HCT116 (cell line): ENCODE data around the gene RNF146. TPM values are rescaled to one million over a fixed set of nuclear protein-coding genes. Genes with fewer than 3 reads are reported as not detected.

ENCODE experiments used
- ATAC-seq: fragments of 200-7000 bp; cut with Tn5 transposase; 2 replicates; pipeline ENCODE4 v1.9.1; 2020; ENCODE audit warnings: mild to moderate bottlenecking, moderate library complexity
- BruUV-seq: library from RNA; stranded (reverse); fragments of 400-500 nt; replicated peaks from 2 replicates; lab custom pipeline; 2021; lab: Mats Ljungman, UMichigan
- CTCF ChIA-PET: fragments of 300-600 bp; sonication (Branson Sonifier 250); formaldehyde crosslinking; loops from one replicate; lab custom pipeline; 2021; ENCODE audit warnings: antibody characterized with exemption; lab: Charles Lee
- POLR2A ChIA-PET: fragments of 300-600, 350-600 bp; sonication (Branson Sonifier 250); formaldehyde crosslinking; loops from one replicate; lab custom pipeline; 2021; ENCODE audit warnings: antibody characterized with exemption; lab: Charles Lee
- RAD21 ChIA-PET, 2 experiments: fragments of 300-600 bp; sonication (Branson Sonifier 250); formaldehyde crosslinking; loops; one replicate each; lab custom pipeline; 2023; ENCODE audit warnings: low total read pairs in 2 of 2; ENCODE audit not compliant: uncharacterized antibody in 2 of 2, unreplicated experiment in 2 of 2, low non-redundant PET in 1 of 2; lab: Charles Lee
- DNase-seq: peaks from one replicate; pipeline ENCODE4 v3.0.0-alpha.2; 2010; ENCODE audit warnings: low read depth, low spot score
- H2AFZ ChIP-seq: fragments of 200-600 bp; shearing (Covaris generic), sonication (generic); 2 replicates; pipeline ENCODE4 v1.6.1; 2017; ENCODE audit warnings: low read depth, mixed run types, mixed read lengths, antibody characterized with exemption, low read length; ENCODE audit not compliant: poor library complexity, severe bottlenecking
- H3K27ac ChIP-seq: 2 replicates; pipeline ENCODE4 v1.5.1; 2012; ENCODE audit warnings: low read depth, low read length
- H3K27me3 ChIP-seq: fragments of 200-600 bp; sonication (generic); 2 replicates; pipeline ENCODE4 v1.6.1; 2016; ENCODE audit warnings: mixed run types, low read length, mixed read lengths; ENCODE audit not compliant: insufficient read depth
- H3K36me3 ChIP-seq, 2 experiments: fragments of 200-500 bp in 1 of 2; fragments of 200-600 bp in 1 of 2; sonication (Bioruptor generic) in 1 of 2; sonication (generic) in 1 of 2; 2 replicates each; pipeline versions ENCODE4 v1.5.1 to v1.6.1; 2014 to 2016; ENCODE audit warnings: low read length in 2 of 2, inconsistent platforms in 1 of 2, mixed read lengths in 1 of 2, mixed run types in 1 of 2; ENCODE audit not compliant: insufficient read depth in 2 of 2, control insufficient read depth in 1 of 2
- H3K4me1 ChIP-seq, 2 experiments: fragments of 200-600 bp in 1 of 2; sonication (generic) in 1 of 2; 2 replicates each; pipeline versions ENCODE4 v1.5.1 to v1.6.1; 2012 to 2017; ENCODE audit warnings: low read length in 2 of 2, inconsistent platforms in 1 of 2, mild to moderate bottlenecking in 1 of 2, mixed read lengths in 1 of 2, mixed run types in 1 of 2, moderate library complexity in 1 of 2; ENCODE audit not compliant: insufficient read depth in 2 of 2, control insufficient read depth in 1 of 2
- H3K4me2 ChIP-seq: fragments of 200-600 bp; sonication (generic); 2 replicates; pipeline ENCODE4 v1.6.1; 2017; ENCODE audit warnings: mixed run types, low read length, mixed read lengths
- H3K4me3 ChIP-seq, 2 experiments: fragments of 200-600 bp in 1 of 2; sonication (generic) in 1 of 2; replicated peaks in 1 of 2; 2 replicates each; pipeline ENCODE4 v1.5.1; 2011 to 2016; ENCODE audit warnings: low read length in 2 of 2, control low read depth in 1 of 2, low read depth in 1 of 2, mild to moderate bottlenecking in 1 of 2, mixed read lengths in 1 of 2, mixed run types in 1 of 2
- H3K79me2 ChIP-seq: fragments of 200-600 bp; sonication (generic); 2 replicates; pipeline ENCODE4 v1.6.1; 2017; ENCODE audit warnings: mild to moderate bottlenecking, mixed run types, low read length, moderate library complexity, mixed read lengths; ENCODE audit not compliant: insufficient read depth
- H3K9ac ChIP-seq: fragments of 200-600 bp; sonication (generic); 2 replicates; pipeline ENCODE4 v1.6.1; 2016; ENCODE audit warnings: low read length, mixed read lengths
- H3K9me2 ChIP-seq: fragments of 200-600 bp; sonication (generic), shearing (Covaris generic); 2 replicates; pipeline ENCODE4 v1.6.1; 2017; ENCODE audit warnings: mixed run types, mild to moderate bottlenecking, moderate library complexity; ENCODE audit not compliant: insufficient read depth
- H3K9me3 ChIP-seq, 2 experiments: fragments of 200-500 bp in 1 of 2; fragments of 200-600 bp in 1 of 2; sonication (Bioruptor generic) in 1 of 2; sonication (generic) in 1 of 2; 2 replicates each; pipeline ENCODE4 v1.6.1; 2014 to 2017; ENCODE audit warnings: low read length in 2 of 2, mixed read lengths in 2 of 2, inconsistent platforms in 1 of 2, low read depth in 1 of 2, mild to moderate bottlenecking in 1 of 2, mixed run types in 1 of 2, moderate library complexity in 1 of 2; ENCODE audit not compliant: control insufficient read depth in 1 of 2, insufficient read depth in 1 of 2
- H4K20me1 ChIP-seq: fragments of 200-600 bp; sonication (generic), shearing (Covaris generic); 2 replicates; pipeline ENCODE4 v1.6.1; 2017; ENCODE audit warnings: mixed run types, mild to moderate bottlenecking, moderate library complexity; ENCODE audit not compliant: insufficient read depth
- CEBPB ChIP-seq: IDR thresholded peaks from 2 replicates; pipeline ENCODE4 v1.6.1; 2012; ENCODE audit warnings: low read depth
- EGR1 ChIP-seq: IDR thresholded peaks from 2 replicates; pipeline ENCODE4 v1.6.1; 2012; ENCODE audit warnings: low read depth
- JUND ChIP-seq: IDR thresholded peaks from 2 replicates; pipeline ENCODE4 v1.6.1; 2012
- RAD21 ChIP-seq: IDR thresholded peaks from 2 replicates; pipeline ENCODE4 v1.6.1; 2012; ENCODE audit warnings: low read depth, mild to moderate bottlenecking
- TCF7L2 ChIP-seq: IDR thresholded peaks from 2 replicates; pipeline ENCODE4 v1.7.0; 2011; ENCODE audit warnings: borderline replicate concordance, inconsistent platforms; ENCODE audit not compliant: insufficient read depth, insufficient read length; ENCODE audit errors: extremely low read depth
- YY1 ChIP-seq: IDR thresholded peaks from 2 replicates; pipeline ENCODE4 v1.6.1; 2011; ENCODE audit warnings: low read length, low read depth, moderate library complexity, mild to moderate bottlenecking; ENCODE audit not compliant: insufficient replicate concordance; ENCODE audit errors: extremely low read depth
- intact Hi-C: fragments of 100-400 bp; cut with micrococcal nuclease; formaldehyde crosslinking; loops from 2 replicates; pipeline ENCODE4 v1.10.0; 2022
- total RNA-seq: library from RNA; stranded (reverse); gene quantifications from one replicate; pipeline ENCODE4 v1.2.1, GENCODE V29; 2021; ENCODE audit not compliant: unreplicated experiment
- TF ChIP-seq, protein P1 (sequence below): IDR thresholded peaks from 2 replicates; pipeline ENCODE4 v1.6.1; 2011; ENCODE audit warnings: mild to moderate bottlenecking, low read length, moderate library complexity; ENCODE audit not compliant: insufficient replicate concordance; ENCODE audit errors: extremely low read depth
- TF ChIP-seq, protein P2 (sequence below): IDR thresholded peaks from 2 replicates; pipeline ENCODE4 v1.6.1; 2012
- TF ChIP-seq, protein P3 (sequence below): IDR thresholded peaks from 2 replicates; pipeline ENCODE4 v1.6.1; 2012; ENCODE audit warnings: low read depth

Gene RNF146
- total RNA-seq, 1 experiment from 2014 or later, result 17.6 TPM

DNA sequence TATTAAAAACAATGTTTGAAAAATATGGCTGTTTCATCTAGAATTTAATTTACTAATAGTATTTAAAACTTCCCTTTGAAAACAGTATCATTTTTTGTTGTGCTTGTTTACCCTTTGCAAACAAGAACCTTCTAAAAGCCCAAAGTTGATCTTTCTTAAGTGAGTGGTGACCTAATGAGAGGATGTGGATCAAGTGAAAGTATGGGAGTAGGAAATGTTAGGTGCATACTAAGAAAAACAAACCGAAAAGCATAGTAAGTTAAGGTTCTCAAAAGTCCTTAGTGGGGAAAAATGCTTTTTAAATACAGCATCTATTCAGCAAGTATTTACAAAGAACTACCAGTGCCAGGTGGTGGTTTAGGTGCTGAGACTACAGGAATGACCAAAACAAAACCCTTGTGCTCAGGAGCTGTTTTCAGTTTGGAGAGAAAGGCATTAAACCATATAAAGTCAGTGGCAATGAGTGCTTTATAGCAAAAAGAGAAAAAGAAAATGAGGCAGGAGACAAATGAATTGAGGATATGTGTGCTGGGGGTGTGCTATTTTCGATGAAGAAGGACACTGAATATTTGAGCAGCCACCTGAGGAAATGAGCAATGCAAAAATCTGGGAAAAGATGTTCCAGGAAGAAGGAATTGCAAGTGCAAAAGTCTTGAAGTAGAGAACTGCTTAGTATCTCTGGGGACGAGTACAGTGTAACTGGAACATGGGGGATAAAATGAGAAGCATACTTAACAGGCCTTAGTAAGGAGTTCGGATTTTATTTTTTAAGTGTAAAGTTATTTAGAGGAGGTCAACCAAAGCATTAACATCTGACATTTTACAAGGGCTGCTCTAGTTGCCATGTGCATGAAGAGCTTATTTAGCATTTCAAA lies 24.0 kb downstream of the RNF146 start:
- Histone ChIP-seq H3K9me2 (no peaks in the 10 kb centered on the region), H3K4me1 (no peaks in the 10 kb centered on the region), H3K9me3 (no peaks in the 10 kb centered on the region), H3K27me3 (no peaks in the 10 kb centered on the region), H3K9ac (no peak overlapping the region), H2AFZ (no peak overlapping the region), H3K27ac (no peak overlapping the region), H4K20me1 (no peaks in the 10 kb centered on the region), H3K79me2 (no peaks in the 10 kb centered on the region), H3K4me3 (no peak overlapping the region), H3K36me3 (peaks cover 0 to 11% of the 10 kb centered on the region in 2 experiments), H3K4me2 (no peak overlapping the region)
- intact Hi-C loops, result no loop called here
- ChIA-PET RAD21 (no interaction called here), CTCF (interaction anchor here (1.0 to 1.4 kb wide), 2 partner anchors 14 to 24 kb away, joined by 4 to 5 read pairs; partner anchors contain the start of gene RNF146), POLR2A (no interaction called here)
- TF ChIP-seq TCF7L2 (no peak), JUND (no peak), CEBPB (no peak), YY1 (no peak), EGR1 (no peak), RAD21 (no peak)
- TF ChIP-seq, protein P1, sequence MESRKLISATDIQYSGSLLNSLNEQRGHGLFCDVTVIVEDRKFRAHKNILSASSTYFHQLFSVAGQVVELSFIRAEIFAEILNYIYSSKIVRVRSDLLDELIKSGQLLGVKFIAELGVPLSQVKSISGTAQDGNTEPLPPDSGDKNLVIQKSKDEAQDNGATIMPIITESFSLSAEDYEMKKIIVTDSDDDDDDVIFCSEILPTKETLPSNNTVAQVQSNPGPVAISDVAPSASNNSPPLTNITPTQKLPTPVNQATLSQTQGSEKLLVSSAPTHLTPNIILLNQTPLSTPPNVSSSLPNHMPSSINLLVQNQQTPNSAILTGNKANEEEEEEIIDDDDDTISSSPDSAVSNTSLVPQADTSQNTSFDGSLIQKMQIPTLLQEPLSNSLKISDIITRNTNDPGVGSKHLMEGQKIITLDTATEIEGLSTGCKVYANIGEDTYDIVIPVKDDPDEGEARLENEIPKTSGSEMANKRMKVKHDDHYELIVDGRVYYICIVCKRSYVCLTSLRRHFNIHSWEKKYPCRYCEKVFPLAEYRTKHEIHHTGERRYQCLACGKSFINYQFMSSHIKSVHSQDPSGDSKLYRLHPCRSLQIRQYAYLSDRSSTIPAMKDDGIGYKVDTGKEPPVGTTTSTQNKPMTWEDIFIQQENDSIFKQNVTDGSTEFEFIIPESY, result no peak
- TF ChIP-seq, protein P2, sequence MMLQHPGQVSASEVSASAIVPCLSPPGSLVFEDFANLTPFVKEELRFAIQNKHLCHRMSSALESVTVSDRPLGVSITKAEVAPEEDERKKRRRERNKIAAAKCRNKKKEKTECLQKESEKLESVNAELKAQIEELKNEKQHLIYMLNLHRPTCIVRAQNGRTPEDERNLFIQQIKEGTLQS, result no peak
- TF ChIP-seq, protein P3, sequence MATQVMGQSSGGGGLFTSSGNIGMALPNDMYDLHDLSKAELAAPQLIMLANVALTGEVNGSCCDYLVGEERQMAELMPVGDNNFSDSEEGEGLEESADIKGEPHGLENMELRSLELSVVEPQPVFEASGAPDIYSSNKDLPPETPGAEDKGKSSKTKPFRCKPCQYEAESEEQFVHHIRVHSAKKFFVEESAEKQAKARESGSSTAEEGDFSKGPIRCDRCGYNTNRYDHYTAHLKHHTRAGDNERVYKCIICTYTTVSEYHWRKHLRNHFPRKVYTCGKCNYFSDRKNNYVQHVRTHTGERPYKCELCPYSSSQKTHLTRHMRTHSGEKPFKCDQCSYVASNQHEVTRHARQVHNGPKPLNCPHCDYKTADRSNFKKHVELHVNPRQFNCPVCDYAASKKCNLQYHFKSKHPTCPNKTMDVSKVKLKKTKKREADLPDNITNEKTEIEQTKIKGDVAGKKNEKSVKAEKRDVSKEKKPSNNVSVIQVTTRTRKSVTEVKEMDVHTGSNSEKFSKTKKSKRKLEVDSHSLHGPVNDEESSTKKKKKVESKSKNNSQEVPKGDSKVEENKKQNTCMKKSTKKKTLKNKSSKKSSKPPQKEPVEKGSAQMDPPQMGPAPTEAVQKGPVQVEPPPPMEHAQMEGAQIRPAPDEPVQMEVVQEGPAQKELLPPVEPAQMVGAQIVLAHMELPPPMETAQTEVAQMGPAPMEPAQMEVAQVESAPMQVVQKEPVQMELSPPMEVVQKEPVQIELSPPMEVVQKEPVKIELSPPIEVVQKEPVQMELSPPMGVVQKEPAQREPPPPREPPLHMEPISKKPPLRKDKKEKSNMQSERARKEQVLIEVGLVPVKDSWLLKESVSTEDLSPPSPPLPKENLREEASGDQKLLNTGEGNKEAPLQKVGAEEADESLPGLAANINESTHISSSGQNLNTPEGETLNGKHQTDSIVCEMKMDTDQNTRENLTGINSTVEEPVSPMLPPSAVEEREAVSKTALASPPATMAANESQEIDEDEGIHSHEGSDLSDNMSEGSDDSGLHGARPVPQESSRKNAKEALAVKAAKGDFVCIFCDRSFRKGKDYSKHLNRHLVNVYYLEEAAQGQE, result no peak
- ATAC-seq (no peak), DNase-seq (no peak)
- no TSS peak for BruUV-seq
